ENCODE measurements around the gene HDAC4.

Gene HDAC4

GRCh38 chr2:239227661-239228371 lies 173.0 kb downstream of the HDAC4 start:
- no peak for DNase-seq

- DNase-seq = no peak
Measured at GRCh38 chr2:239226677-239227581, 173.9 kb downstream of the HDAC4 start.

GRCh38 chr2:239225871-239226561 lies 174.8 kb downstream of the HDAC4 start:
- DNase-seq = no peak

DNA sequence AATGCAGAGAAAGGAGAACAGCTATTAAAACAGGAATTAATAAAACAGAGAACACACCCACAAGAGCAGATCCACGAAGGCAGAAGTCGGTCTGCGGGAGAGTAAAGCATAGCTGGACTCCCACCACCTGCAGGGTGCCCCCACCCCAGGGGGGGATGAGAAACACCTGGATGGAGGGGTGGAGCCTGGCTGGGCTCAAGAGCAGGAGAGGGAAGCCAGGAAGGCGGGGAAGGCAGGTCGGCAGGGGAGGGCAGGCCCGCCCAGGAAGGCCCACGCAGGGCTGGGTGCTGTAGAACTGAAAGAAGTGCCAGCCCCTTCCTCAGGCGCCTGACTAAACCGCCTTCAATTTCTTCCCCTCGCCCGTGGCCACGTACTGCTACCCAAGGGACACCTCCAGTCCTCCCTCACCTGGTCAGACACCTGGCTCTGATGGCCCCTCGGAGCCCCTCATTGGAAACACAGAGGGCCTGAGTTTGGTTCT lies 175.4 kb downstream of the HDAC4 start:
- DNase-seq = no peak

GRCh38 chr2:239224955-239225354 lies 175.9 kb downstream of the HDAC4 start:
- DNase-seq = no peak

DNA sequence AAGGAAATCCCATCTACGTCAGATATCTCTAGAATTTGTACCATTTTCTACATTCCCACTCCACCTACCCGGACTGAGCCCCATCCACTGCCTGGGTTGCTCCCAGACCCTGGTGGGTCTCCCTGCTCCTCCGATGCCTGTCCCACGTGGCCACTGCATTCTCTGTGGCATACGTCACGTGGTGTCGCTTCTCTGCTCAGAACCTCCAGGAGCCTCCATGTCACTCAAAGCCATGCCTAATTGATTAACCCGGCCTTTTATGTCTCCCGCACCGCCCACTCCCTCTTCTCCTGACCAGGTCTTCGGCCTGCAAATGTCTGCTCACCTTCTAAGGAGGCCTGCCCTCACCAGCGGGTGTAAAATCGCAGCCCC lies 176.6 kb downstream of the HDAC4 start:
- DNase-seq = no peak

DNA sequence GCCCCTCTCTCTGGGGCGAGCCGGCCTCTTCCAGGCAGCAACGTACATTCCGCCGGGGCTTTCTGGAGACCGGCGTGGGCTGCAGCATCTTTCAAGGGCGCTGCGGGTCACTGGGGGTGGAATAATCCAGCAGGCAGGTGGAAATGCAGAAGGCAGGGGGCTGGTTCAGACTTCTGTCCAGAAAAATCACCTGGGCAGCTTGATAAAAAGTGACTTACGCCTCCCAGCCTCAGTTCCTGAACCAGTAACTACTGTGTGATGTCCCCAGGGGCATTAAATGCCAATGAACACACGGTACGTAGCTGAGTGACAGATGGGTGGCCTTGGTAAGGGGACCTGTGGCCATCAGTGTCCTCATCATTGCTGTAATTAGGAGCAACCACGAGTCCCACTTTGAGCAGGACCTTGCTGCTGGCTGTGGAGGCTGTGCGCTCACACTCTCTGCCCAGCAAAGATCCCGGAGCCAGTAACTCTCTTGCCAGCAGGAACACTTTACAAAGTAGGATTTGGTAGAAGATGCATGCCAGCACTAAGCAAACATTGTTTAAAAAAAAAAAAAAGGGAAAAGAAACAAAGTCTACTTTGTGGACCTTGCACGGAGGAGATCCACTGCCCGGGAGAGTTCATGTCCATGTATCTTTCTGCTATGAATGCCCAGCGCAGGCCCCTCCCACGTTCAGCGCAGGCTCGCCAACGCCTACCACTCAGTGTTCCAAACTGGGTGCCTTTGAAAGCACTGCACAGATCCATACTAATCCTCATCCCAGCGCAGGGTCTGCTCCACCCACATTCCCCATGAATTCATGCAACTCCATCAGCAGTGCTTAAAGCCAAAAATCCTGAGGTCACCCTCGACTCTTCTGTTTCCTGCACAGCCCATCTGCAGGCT lies 177.3 kb downstream of the HDAC4 start:
- DNase-seq = no peak

DNA sequence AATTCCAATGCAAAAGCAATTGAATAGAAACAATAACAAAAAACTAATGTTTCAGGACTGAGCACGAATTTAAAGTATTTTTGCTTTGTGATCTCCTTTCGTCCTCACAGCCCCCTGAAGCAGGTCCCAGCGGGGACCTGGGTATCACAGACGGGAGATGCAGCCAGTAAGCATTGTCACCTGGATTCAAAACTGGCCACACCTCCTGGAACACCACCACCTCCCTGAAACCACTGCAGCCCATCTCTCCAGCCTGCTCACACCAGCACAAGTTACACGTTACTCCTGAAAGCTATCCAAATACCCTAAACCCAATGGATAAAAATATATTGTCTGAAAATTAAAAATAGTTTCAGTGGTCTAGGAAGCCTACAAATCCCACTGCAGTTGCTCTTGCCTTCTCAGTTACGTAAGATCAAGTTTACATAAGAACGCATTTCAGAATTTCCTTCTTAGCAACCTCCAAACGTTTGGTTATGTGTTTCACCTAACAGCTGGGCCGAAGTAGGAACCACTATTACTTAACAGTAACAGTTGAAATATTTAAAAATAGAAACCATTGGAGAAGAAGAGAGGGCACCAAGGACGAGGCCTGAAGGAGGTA lies 178.0 kb downstream of the HDAC4 start:
- no peak for DNase-seq

DNA sequence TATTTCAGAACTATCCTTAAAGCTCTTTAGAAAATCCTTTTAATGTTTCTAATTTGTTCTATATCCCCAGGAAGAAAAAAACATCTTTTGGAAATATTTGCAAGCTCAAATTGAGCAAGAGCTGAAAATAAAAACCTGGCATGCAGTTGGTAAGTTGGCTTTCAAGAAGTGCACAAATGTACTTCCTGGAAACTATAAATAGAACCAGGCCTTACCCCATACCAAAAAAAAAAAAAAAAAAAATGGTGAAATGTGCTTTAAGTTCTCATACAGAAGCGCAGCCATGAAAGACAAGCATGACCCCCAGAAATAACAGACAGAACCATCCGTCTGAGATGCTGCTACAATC lies 178.5 kb downstream of the HDAC4 start:
- no peak for DNase-seq

DNA sequence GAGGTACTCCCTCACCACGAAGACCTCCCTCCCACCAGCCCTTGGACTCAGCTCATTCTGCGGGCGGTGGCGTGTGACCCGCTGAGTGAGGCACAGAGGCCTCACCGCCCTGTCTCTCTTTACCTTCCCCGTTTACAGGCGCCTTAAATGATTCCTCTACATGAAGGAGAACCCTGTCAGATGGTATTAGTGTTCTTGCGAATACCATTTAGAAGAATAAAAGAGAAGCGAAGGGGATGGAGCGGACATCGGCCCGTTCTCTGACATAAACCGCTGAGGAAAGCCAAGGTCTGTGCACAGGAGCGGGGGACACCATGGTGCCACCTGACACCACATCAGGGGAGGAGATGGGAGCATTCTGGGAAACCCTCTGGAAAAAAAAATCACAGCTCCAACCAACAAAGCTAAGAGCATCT lies 179.8 kb downstream of the HDAC4 start:
- DNase-seq = no peak

- DNase-seq = no peak
Measured at GRCh38 chr2:239220341-239220740, 180.5 kb downstream of the HDAC4 start.

GRCh38 chr2:239216614-239217273 lies 184.1 kb downstream of the HDAC4 start:
- DNase-seq = no peak

GRCh38 chr2:239215988-239216613 lies 184.7 kb downstream of the HDAC4 start:
- DNase-seq = no peak

DNA sequence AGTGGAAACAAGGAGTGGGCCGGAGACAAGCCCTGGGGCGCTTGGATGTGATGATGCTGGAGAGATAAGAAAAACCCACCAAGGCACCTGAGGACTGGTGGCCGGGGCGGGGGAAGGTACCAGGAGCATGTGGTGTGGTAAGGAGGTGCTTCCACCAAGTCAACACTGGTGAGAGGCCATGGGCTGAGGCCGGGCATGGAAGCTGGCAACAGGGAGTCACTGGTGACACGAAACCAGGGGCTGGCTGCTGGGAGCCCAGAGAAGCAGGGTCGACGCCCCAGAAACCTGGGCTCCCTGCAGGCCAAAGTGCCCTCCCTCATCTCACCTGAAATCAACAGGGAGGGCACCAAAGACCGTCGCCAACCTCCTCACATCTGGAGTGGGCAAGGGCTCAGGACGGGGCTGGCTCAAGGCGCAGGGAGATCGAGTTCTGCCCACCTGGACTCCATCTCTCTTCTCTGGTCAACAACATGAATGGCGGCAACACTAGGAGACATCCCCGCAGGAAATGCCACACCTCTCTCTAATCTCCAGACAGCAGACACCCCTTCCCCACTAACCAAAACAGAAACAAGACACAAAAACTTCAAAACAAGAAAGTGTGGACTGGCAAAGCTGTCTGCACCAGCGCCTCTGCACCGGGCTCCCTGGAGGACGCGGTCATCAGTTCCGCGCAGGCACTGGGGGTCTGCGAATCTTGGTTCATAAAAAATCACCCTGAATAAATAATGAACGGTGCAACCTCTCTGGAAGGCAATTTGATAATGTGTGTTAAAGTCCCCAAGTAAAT lies 185.5 kb downstream of the HDAC4 start:
- no peak for DNase-seq

- DNase-seq = no peak
Measured at GRCh38 chr2:239214725-239215124, 186.1 kb downstream of the HDAC4 start.

DNA sequence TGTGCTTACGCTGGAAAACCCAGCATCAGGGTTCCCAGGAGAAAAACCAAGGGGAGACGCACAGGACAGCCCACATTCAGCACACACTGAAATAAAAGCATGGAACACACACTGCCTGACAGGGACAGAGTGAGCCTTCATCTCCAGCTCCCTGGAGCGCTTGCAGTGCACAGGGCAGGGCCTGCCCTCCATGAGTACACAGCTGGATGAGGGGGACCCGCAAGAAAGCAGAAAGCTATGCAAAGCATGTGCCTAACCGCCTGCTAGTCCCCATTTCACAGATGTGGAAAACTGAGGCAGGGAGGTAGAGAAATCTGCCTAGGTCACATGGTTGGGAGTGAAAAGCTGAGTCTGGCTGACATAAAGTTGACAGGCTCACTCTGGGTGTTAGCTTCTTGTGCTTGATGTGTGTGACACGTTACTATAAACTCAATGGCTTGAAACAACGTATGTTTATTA lies 187.1 kb downstream of the HDAC4 start:
- DNase-seq = no peak

DNA sequence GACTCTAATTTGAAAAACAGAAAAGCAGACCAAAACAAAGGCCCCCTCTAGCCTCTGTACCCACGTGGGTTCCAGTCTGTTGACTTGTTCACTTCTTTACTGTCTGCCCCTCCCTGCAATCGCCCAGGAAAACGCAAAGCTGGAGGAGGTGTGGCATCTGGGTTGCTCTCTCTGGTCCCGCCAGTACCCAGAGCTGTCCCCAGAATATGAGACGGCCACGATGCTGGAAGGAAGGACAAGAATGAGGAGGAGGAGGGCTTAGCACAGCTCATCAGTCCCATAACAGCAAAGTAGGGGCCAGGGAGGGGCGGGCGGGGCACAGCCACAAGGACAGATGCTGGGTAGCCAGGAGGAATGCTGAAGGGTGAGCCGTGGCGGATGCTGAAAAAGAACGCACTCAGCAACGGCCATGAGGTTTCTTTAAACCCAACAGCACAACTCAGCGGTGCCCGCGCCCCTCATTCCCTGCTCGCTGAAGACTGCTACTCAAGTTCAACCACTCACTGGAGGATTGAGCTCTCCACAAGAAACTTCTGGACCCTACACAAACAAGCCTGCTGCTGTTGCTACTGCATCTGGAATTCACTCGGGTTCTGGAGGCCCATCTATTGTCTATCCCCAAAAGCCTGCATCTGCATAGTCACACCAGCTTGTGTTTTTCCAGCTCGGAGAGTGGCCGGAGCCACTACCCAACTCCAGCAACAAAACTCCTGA lies 187.7 kb downstream of the HDAC4 start:
- DNase-seq = no peak

- DNase-seq = no peak
Measured at GRCh38 chr2:239212121-239212928, 188.5 kb downstream of the HDAC4 start.
